ENCODE data around the gene ATP5PB. TPM values are rescaled to one million over a fixed set of nuclear protein-coding genes. Genes with fewer than 3 reads are reported as not detected.
A peak's percentile ranks its signal among the peaks of the same experiment; 100 is the strongest.

Gene ATP5PB
- total RNA-seq, 5 donors from 2014 or later (not counting 1 experiment from before 2014, with no cell fraction given) = 88.1 to 129 (median 118) TPM

DNA sequence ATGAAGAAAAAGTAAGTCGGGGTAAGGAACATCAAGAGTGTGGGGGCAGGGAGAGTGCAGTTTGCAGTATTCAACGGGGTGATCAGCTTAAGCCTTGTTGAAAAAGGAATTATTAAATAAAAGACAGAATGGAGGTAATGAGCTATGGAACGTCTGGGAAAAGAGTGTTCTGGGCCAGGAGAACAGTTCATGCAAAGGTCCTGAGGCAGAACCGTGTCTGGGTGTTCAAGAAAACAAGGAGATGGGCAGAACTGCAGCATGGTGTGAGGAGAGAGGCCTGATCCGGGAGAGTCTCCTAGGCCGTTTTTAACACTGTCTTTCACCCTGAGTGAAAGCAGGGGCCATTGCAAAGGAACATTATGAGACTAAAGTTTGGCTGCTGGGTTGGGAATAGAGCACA is 42.0 kb upstream of the ATP5PB start:
- ChIA-PET POLR2A (no interaction called here), CTCF (interaction anchor here in 1 of 2 donors (0.6 kb wide), 1 partner anchor 898 kb away, joined by 6 read pairs; no protein-coding TSS in a partner anchor)
- no peak overlapping the region for H3K27ac ChIP-seq (ENCODE audit: low read length)
- no peaks in the 10 kb centered on the region for H3K36me3 ChIP-seq (ENCODE audit: control insufficient read depth in 2 of 2, extremely low read depth in 1 of 2, insufficient read depth in 1 of 2, low read length in 1 of 2)
- Mint-ChIP-seq H3K4me1 (peaks cover 37 to 54% (median 38%) of the 10 kb centered on the region in 3 donors), H3K27me3 (no peaks in the 10 kb centered on the region), H3K4me3 (peak overlapping the region in 1 of 3 donors; percentile 9), H3K9me3 (no peaks in the 10 kb centered on the region), H3K27ac (peak overlapping the region; percentile 86 to 91), H3K36me3 (no peaks in the 10 kb centered on the region)
- H3K4me3 ChIP-seq (ENCODE audit: control insufficient read depth in 1 of 2, extremely low read depth in 1 of 2, low read length in 1 of 2) = no peak overlapping the region
- peaks cover 11 to 28% of the 10 kb centered on the region in 2 experiments for H3K4me1 ChIP-seq (ENCODE audit: control insufficient read depth in 1 of 2, extremely low read depth in 1 of 2, insufficient read depth in 2 of 2, low read length in 2 of 2)
- no peak for ATAC-seq (replicated peaks in 1 of 4)
- no peaks in the 10 kb centered on the region for H3K27me3 ChIP-seq (replicated peaks in 1 of 2; ENCODE audit: control insufficient read depth in 2 of 2, extremely low read depth in 1 of 2, insufficient read depth in 2 of 2, low read length in 1 of 2)
- H3K9me3 ChIP-seq = no peaks in the 10 kb centered on the region
- no peak for DNase-seq
- 58% methylated on average over 6 of the region's 6 CpGs for WGBS (ENCODE audit: insufficient coverage)

DNA sequence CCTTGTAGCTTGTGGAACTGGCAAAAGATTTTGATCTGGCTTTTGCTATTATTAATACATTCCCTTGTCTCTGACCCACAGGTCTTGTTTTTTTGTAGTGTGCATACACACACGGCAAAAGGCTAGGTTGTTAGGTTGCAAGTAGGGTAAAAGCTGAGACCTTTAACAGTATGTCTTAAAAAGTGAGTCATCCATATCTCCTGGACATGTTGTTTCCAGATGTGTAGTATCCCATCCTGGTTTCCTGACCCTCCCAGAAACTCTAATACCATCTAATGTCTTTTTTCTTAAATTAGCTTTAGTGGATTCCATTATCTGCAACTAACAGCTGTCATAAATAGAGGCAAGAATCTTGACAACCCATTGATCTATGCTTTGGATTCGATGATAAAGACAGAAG is 36.4 kb upstream of the ATP5PB start:
- H3K4me1 Mint-ChIP-seq = peaks cover under 1 to 8% (median under 1%) of the 10 kb centered on the region in 3 donors
- no CpG with 5 or more reads among the region's 2 CpGs for WGBS (ENCODE audit: insufficient coverage)
- Histone ChIP-seq H3K4me3 (ENCODE audit: control insufficient read depth in 1 of 2, extremely low read depth in 1 of 2, low read length in 1 of 2) (no peak overlapping the region), H3K9me3 (no peaks in the 10 kb centered on the region), H3K36me3 (ENCODE audit: control insufficient read depth in 2 of 2, extremely low read depth in 1 of 2, insufficient read depth in 1 of 2, low read length in 1 of 2) (peaks cover 0 to 6% of the 10 kb centered on the region in 2 donors), H3K4me1 (ENCODE audit: control insufficient read depth in 1 of 2, extremely low read depth in 1 of 2, insufficient read depth in 2 of 2, low read length in 2 of 2) (no peaks in the 10 kb centered on the region), H3K27ac (ENCODE audit: low read length) (no peak overlapping the region), H3K27me3 (replicated peaks in 1 of 2; ENCODE audit: control insufficient read depth in 2 of 2, extremely low read depth in 1 of 2, insufficient read depth in 2 of 2, low read length in 1 of 2) (no peaks in the 10 kb centered on the region)
- H3K27ac Mint-ChIP-seq = no peak overlapping the region
- ATAC-seq (replicated peaks in 1 of 4) = no peak
- H3K4me3 Mint-ChIP-seq = no peak overlapping the region
- ChIA-PET POLR2A (no interaction called here), CTCF (interaction anchor here in 1 of 2 donors (0.8 to 1.5 kb wide), 2 partner anchors 9 to 12 kb away, joined by 3 read pairs; no protein-coding TSS in a partner anchor)
- H3K27me3 Mint-ChIP-seq = no peaks in the 10 kb centered on the region
- H3K9me3 Mint-ChIP-seq = no peaks in the 10 kb centered on the region
- no peak for DNase-seq
- H3K36me3 Mint-ChIP-seq = peaks cover 29% of the 10 kb centered on the region

- Histone ChIP-seq H3K4me1 (ENCODE audit: control insufficient read depth in 1 of 2, extremely low read depth in 1 of 2, insufficient read depth in 2 of 2, low read length in 2 of 2) (no peaks in the 10 kb centered on the region), H3K27ac (ENCODE audit: low read length) (no peak overlapping the region), H3K9me3 (no peaks in the 10 kb centered on the region), H3K27me3 (replicated peaks in 1 of 2; ENCODE audit: control insufficient read depth in 2 of 2, extremely low read depth in 1 of 2, insufficient read depth in 2 of 2, low read length in 1 of 2) (no peaks in the 10 kb centered on the region), H3K36me3 (ENCODE audit: control insufficient read depth in 2 of 2, extremely low read depth in 1 of 2, insufficient read depth in 1 of 2, low read length in 1 of 2) (peaks cover 0 to 6% of the 10 kb centered on the region in 2 donors), H3K4me3 (ENCODE audit: control insufficient read depth in 1 of 2, extremely low read depth in 1 of 2, low read length in 1 of 2) (no peak overlapping the region)
- H3K27me3 Mint-ChIP-seq = no peaks in the 10 kb centered on the region
- H3K4me1 Mint-ChIP-seq = no peaks in the 10 kb centered on the region
- no peak overlapping the region for H3K4me3 Mint-ChIP-seq
- ATAC-seq (replicated peaks in 1 of 4) (no peak), DNase-seq (no peak)
- ChIA-PET POLR2A (no interaction called here), CTCF (no interaction called here)
- H3K9me3 Mint-ChIP-seq = no peaks in the 10 kb centered on the region
- 80% methylated on average over 1 of the region's 2 CpGs for WGBS (ENCODE audit: insufficient coverage)
- H3K36me3 Mint-ChIP-seq = peaks cover 45% of the 10 kb centered on the region
- no peak overlapping the region for H3K27ac Mint-ChIP-seq
Observed at GRCh38 chr1:111414756-111415155, 34.5 kb upstream of the ATP5PB start.

- no peak for DNase-seq
Observed at GRCh38 chr1:111415461-111415860, 33.8 kb upstream of the ATP5PB start.

DNA sequence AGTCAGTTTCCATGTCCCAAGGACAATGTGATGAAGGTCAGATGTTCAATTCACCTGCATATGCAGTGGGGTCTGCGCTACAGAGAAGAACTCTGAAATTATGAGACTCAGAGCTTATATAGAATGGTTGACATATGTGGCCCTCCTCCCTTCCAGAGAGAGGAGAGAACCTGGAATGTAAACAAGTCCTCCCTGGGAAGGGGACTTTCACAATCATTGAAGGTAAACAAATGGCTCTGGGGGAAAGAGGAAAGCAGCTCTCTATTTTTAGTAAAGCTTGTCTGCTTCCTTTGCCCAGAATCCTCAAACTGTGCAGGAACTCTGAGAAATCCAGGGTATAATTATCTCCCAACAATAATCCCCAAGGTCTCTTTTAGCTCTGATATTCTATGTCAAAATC is 31.5 kb upstream of the ATP5PB start:
- no CpG with 5 or more reads among the region's 1 CpG for WGBS (ENCODE audit: insufficient coverage)
- no peak for DNase-seq
- H3K27me3 ChIP-seq (replicated peaks in 1 of 2; ENCODE audit: control insufficient read depth in 2 of 2, extremely low read depth in 1 of 2, insufficient read depth in 2 of 2, low read length in 1 of 2) = no peaks in the 10 kb centered on the region
- no peaks in the 10 kb centered on the region for H3K9me3 ChIP-seq
- H3K4me3 ChIP-seq (ENCODE audit: control insufficient read depth in 1 of 2, extremely low read depth in 1 of 2, low read length in 1 of 2) = no peak overlapping the region
- no peak overlapping the region for H3K27ac ChIP-seq (ENCODE audit: low read length)
- H3K4me1 ChIP-seq (ENCODE audit: control insufficient read depth in 1 of 2, extremely low read depth in 1 of 2, insufficient read depth in 2 of 2, low read length in 2 of 2) = no peaks in the 10 kb centered on the region
- H3K36me3 ChIP-seq (ENCODE audit: control insufficient read depth in 2 of 2, extremely low read depth in 1 of 2, insufficient read depth in 1 of 2, low read length in 1 of 2) = peaks cover 5 to 10% of the 10 kb centered on the region in 2 donors
- ChIA-PET CTCF (interaction anchor here in 1 of 2 donors (1.2 kb wide), 2 partner anchors 9 to 326 kb away, joined by 4 read pairs; no protein-coding TSS in a partner anchor), POLR2A (interaction anchor here in 1 of 2 donors (0.6 kb wide), 1 partner anchor 1968 kb away, joined by 3 read pairs; no protein-coding TSS in a partner anchor)
- H3K4me3 Mint-ChIP-seq = no peak overlapping the region
- H3K27ac Mint-ChIP-seq = no peak overlapping the region
- no peak for ATAC-seq (replicated peaks in 1 of 4)
- H3K9me3 Mint-ChIP-seq = no peaks in the 10 kb centered on the region
- no peaks in the 10 kb centered on the region for H3K4me1 Mint-ChIP-seq
- H3K36me3 Mint-ChIP-seq = peaks cover 69% of the 10 kb centered on the region
- no peaks in the 10 kb centered on the region for H3K27me3 Mint-ChIP-seq

More at GRCh38 chr1:111415461-111415860, 33.8 kb upstream of the ATP5PB start:
- H3K27ac ChIP-seq (ENCODE audit: low read length) = no peak overlapping the region
- Mint-ChIP-seq H3K9me3 (no peaks in the 10 kb centered on the region), H3K36me3 (peaks cover 51% of the 10 kb centered on the region), H3K4me3 (no peak overlapping the region), H3K27ac (no peak overlapping the region), H3K4me1 (no peaks in the 10 kb centered on the region), H3K27me3 (no peaks in the 10 kb centered on the region)
- no peak for ATAC-seq (replicated peaks in 1 of 4)
- CTCF ChIA-PET = interaction anchor here in 1 of 2 donors (0.6 kb wide), 1 partner anchor 16 kb away, joined by 4 read pairs; no protein-coding TSS in a partner anchor
- no peak overlapping the region for H3K4me3 ChIP-seq (ENCODE audit: control insufficient read depth in 1 of 2, extremely low read depth in 1 of 2, low read length in 1 of 2)
- POLR2A ChIA-PET = no interaction called here
- no peaks in the 10 kb centered on the region for H3K27me3 ChIP-seq (replicated peaks in 1 of 2; ENCODE audit: control insufficient read depth in 2 of 2, extremely low read depth in 1 of 2, insufficient read depth in 2 of 2, low read length in 1 of 2)
- peaks cover 0 to 6% of the 10 kb centered on the region in 2 donors for H3K36me3 ChIP-seq (ENCODE audit: control insufficient read depth in 2 of 2, extremely low read depth in 1 of 2, insufficient read depth in 1 of 2, low read length in 1 of 2)
- WGBS (ENCODE audit: insufficient coverage) = 93% methylated on average over 2 of the region's 3 CpGs
- no peaks in the 10 kb centered on the region for H3K4me1 ChIP-seq (ENCODE audit: control insufficient read depth in 1 of 2, extremely low read depth in 1 of 2, insufficient read depth in 2 of 2, low read length in 2 of 2)
- no peaks in the 10 kb centered on the region for H3K9me3 ChIP-seq

GRCh38 chr1:111419037-111419436 is 30.2 kb upstream of the ATP5PB start:
- H3K4me3 ChIP-seq (ENCODE audit: control insufficient read depth in 1 of 2, extremely low read depth in 1 of 2, low read length in 1 of 2) = no peak overlapping the region
- H3K27me3 ChIP-seq (replicated peaks in 1 of 2; ENCODE audit: control insufficient read depth in 2 of 2, extremely low read depth in 1 of 2, insufficient read depth in 2 of 2, low read length in 1 of 2) = peaks cover 0 to 2% of the 10 kb centered on the region in 2 experiments
- H3K36me3 Mint-ChIP-seq = peaks cover 67% of the 10 kb centered on the region

More at GRCh38 chr1:111419037-111419436, 30.2 kb upstream of the ATP5PB start:
- H3K4me1 Mint-ChIP-seq = no peaks in the 10 kb centered on the region
- H3K27me3 Mint-ChIP-seq = no peaks in the 10 kb centered on the region
- Histone ChIP-seq H3K4me1 (ENCODE audit: control insufficient read depth in 1 of 2, extremely low read depth in 1 of 2, insufficient read depth in 2 of 2, low read length in 2 of 2) (no peaks in the 10 kb centered on the region), H3K9me3 (no peaks in the 10 kb centered on the region), H3K27ac (ENCODE audit: low read length) (no peak overlapping the region), H3K36me3 (ENCODE audit: control insufficient read depth in 2 of 2, extremely low read depth in 1 of 2, insufficient read depth in 1 of 2, low read length in 1 of 2) (peaks cover 5 to 10% of the 10 kb centered on the region in 2 donors)
- no CpG with 5 or more reads among the region's 1 CpG for WGBS (ENCODE audit: insufficient coverage)
- no peak overlapping the region for H3K27ac Mint-ChIP-seq
- ChIA-PET POLR2A (no interaction called here), CTCF (interaction anchor here in 1 of 2 donors (0.6 kb wide), 1 partner anchor 1304 kb away, joined by 3 read pairs; no protein-coding TSS in a partner anchor)
- H3K4me3 Mint-ChIP-seq = no peak overlapping the region
- no peaks in the 10 kb centered on the region for H3K9me3 Mint-ChIP-seq
- no peak for ATAC-seq (replicated peaks in 1 of 4)
- DNase-seq = no peak

Data from T-cell (primary cell).